Raji (cell line): ENCODE measurements around the gene ZIC1.

Source experiments
- POLR2A ChIP-seq: IDR thresholded peaks from 2 replicates; pipeline ENCODE4 v1.6.1; 2011; ENCODE audit warnings: low read depth, low read length, control low read depth; ENCODE audit not compliant: insufficient read depth

ZIC1 gene

GRCh38 chr3:147409143-147410115, at the start of gene ZIC1:
ZIC1 (plus strand) TSS chr3:147409365; CDS start chr3:147410113, 748 bp downstream.
- TF ChIP-seq POLR2A = no peak

DNA sequence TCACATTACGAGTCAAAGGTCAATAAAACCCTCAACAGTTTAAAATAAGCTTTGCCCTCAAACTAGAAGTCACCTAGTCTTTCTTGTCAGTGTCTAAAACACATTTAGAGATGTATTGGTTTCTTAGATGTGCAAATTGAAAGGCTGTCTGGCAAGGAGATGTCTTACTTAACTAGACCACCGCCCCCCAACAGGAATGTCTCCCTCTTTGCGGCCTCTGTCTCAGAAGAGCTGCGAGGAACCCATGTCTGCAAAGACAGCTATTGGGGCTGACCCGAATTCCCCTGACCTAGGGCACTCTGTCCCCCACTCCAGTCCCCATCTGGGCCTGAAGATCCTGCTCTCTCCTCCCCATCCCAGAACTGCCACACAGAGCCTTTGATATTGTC, 49.1 kb upstream of the ZIC1 start:
- TF ChIP-seq POLR2A = no peak

DNA sequence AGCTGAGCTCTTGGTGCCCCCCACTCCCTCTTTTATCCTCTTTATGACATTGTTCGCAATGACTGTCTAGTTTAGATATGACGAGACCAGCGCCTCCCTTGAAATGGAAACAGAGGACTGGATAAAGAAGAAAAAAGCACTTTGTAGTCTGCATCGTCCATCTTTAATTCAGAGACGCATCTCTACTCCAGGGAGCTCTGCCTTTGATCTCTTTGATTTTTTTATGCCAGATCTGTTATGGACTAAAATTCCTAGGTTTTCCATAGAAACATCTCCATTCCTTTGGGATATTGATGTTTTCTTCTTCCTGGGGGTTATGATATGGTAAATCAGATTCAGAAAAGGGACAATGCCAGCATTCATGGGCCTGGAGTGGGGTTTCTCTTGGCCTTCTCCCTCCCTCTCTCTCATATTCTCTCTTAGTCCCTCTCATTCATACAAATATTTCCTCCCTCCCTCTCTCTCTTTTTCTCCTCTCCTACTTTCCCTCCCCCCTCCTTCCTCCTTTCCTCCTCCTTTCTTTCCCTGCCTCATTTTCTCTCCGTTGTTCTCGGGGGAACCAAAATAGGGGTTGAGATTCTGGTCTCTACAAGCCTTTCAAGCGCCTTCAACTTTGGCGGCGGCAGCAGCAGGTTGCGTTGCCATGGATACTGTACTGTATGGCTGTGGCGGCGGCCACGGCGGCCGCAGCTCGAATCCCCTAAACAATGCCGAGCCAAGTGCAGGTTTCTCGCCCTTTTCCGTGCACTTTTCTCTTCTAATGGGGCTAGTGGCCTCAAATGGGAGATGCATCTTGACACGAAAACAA, 48.3 kb upstream of the ZIC1 start:
- no peak for TF ChIP-seq POLR2A

GRCh38 chr3:147361454-147362420, 47.4 kb upstream of the ZIC1 start:
- TF ChIP-seq POLR2A = no peak

- no peak for TF ChIP-seq POLR2A
Observed at GRCh38 chr3:147364771-147365170, 44.4 kb upstream of the ZIC1 start.

DNA sequence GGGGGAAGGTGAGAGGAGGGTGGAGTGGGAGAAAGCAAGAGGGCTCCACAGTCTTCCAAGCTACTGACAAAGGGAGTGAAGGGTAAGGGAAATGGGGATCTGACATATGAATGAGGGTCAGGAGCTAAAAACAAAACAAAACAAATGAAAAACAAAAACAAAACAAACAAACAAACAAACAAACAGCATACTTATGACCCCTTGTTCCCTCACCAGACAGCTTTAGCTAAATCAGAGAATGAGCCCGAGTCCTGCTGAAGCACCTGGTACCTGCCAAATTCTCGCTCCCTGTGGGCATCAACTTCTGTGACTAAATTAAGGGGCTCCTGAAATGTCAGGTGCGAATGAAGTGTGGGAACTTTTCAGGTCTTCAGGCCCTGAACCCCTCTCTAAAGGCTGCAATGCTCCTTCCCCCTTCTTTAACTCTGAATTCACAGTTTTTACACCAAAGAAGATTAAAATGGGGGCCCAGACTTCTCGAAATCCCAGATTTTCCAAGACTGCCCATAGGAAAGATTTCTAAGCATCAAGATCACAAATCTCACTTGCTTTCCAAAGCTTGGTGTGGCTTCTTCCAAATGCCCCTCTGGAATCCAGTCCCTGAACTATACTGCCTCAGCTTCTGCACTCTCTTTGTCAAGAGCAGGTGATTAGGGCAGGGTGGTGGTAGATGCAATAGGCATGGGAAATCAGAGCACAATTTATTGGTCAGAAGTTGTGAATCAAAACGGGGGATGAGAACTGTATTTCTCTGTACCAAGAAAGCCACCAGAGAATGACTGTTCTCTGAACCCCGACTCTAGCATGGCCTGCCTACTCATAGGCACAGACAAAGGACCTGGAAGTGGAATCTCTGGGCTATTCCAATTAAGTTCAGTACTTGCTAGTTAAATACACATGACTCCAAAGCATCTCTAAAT, 43.7 kb upstream of the ZIC1 start:
- TF ChIP-seq POLR2A = no peak

- no peak for TF ChIP-seq POLR2A
Observed at GRCh38 chr3:147367676-147368075, 41.5 kb upstream of the ZIC1 start.

- no peak for TF ChIP-seq POLR2A
Observed at GRCh38 chr3:147368151-147368550, 41.0 kb upstream of the ZIC1 start.

- no peak for TF ChIP-seq POLR2A
Observed at GRCh38 chr3:147368561-147369221, 40.5 kb upstream of the ZIC1 start.

DNA sequence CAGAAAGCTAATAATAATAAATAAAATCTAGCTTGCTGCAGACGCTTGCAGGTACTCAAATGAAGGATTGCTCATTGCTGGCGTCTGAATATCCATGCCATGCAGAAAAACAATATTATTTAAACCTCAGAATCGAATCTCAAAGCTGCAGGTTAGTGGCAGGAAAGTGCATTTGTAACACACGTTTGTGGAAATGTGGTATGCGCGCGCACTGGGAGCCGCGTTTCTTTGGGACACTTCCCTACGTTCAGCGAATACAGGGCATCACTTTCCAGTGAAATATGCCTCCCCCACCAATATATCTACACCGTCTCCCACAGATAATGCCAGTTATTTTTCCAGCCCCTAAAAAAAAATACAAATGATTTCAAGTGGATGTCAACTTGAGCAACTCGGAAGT, 39.9 kb upstream of the ZIC1 start:
- no peak for TF ChIP-seq POLR2A

- TF ChIP-seq POLR2A = no peak
Observed at GRCh38 chr3:147369661-147370123, 39.5 kb upstream of the ZIC1 start.

- TF ChIP-seq POLR2A = no peak
Observed at GRCh38 chr3:147370349-147370748, 38.8 kb upstream of the ZIC1 start.

DNA sequence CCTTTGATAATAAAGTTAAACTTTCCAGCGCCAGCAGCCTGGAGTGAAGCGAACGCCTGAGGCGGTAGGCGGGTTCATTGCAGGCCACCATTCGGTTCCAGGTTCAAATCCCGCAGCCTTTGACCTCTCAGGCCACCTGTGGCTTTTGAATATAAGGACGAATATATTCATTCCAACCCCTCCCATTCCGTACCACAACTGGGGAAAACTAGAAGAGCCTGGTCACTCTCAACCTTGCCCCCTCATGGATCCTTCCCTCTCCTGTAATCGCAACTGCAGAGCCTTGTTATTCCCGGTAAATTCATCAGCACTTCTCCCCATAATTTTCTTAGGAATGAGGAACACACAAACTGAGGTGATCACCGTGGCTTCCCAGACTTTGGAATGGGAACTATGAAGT, 38.0 kb upstream of the ZIC1 start:
- TF ChIP-seq POLR2A = no peak
